H9 (cell line): ENCODE data around the gene CADPS. TPM values are rescaled to one million over a fixed set of nuclear protein-coding genes. Genes with fewer than 3 reads are reported as not detected.

Source experiments
- DNase-seq: peaks from one replicate; pipeline ENCODE4 v3.0.0-alpha.2; 2017
- H2AFZ ChIP-seq: one replicate; pipeline ENCODE4 v1.6.1; 2013; ENCODE audit warnings: mild to moderate bottlenecking, low read length, control low read depth, moderate library complexity
- H2AK5ac ChIP-seq: 2 replicates; pipeline ENCODE4 v1.6.1; 2013; ENCODE audit warnings: low read length, control low read depth, mixed read lengths; ENCODE audit not compliant: insufficient read length
- H2BK120ac ChIP-seq: one replicate; pipeline ENCODE4 v1.6.1; 2013; ENCODE audit warnings: low read depth, mild to moderate bottlenecking, low read length, control low read depth, inconsistent platforms; ENCODE audit not compliant: poor library complexity, severe bottlenecking
- H2BK12ac ChIP-seq: 2 replicates; pipeline ENCODE4 v1.6.1; 2013; ENCODE audit warnings: low read length, control low read depth, mixed read lengths, low read depth; ENCODE audit not compliant: insufficient read length
- H2BK15ac ChIP-seq: 2 replicates; pipeline ENCODE4 v1.6.1; 2013; ENCODE audit warnings: low read depth, low read length, control low read depth
- H2BK20ac ChIP-seq: one replicate; pipeline ENCODE4 v1.6.1; 2013; ENCODE audit warnings: low read depth, mild to moderate bottlenecking, low read length, control low read depth, inconsistent platforms; ENCODE audit not compliant: poor library complexity, severe bottlenecking
- H2BK5ac ChIP-seq: 2 replicates; pipeline ENCODE4 v1.6.1; 2013; ENCODE audit warnings: low read length, control low read depth, mixed read lengths; ENCODE audit not compliant: insufficient read length
- H3K14ac ChIP-seq: 2 replicates; pipeline ENCODE4 v1.6.1; 2013; ENCODE audit warnings: low read length, control low read depth; ENCODE audit not compliant: insufficient read depth
- H3K18ac ChIP-seq: 2 replicates; pipeline ENCODE4 v1.6.1; 2013; ENCODE audit warnings: low read depth, mild to moderate bottlenecking, mixed read lengths, low read length, control low read depth; ENCODE audit not compliant: insufficient read length
- H3K23ac ChIP-seq: 2 replicates; pipeline ENCODE4 v1.6.1; 2013; ENCODE audit warnings: low read length, control low read depth, mixed read lengths, low read depth; ENCODE audit not compliant: insufficient read length
- H3K23me2 ChIP-seq: 2 replicates; pipeline ENCODE4 v1.6.1; 2013; ENCODE audit warnings: low read depth, mild to moderate bottlenecking, mixed read lengths, low read length, control low read depth; ENCODE audit not compliant: insufficient read length, poor library complexity, severe bottlenecking
- H3K27ac ChIP-seq: 2 replicates; pipeline ENCODE4 v1.5.1; 2013; ENCODE audit warnings: low read length, control low read depth, mixed read lengths, low read depth; ENCODE audit not compliant: insufficient read length
- H3K27me3 ChIP-seq: 2 replicates; pipeline ENCODE4 v1.6.1; 2013; ENCODE audit warnings: low read length, control low read depth, inconsistent platforms; ENCODE audit not compliant: insufficient read depth
- H3K4ac ChIP-seq: 2 replicates; pipeline ENCODE4 v1.6.1; 2013; ENCODE audit warnings: low read depth, mild to moderate bottlenecking, control low read depth, inconsistent platforms, low read length, moderate library complexity
- H3K4me1 ChIP-seq: 2 replicates; pipeline ENCODE4 v1.6.1; 2013; ENCODE audit warnings: low read length, control low read depth, inconsistent platforms; ENCODE audit not compliant: insufficient read depth
- H3K4me2 ChIP-seq: 2 replicates; pipeline ENCODE4 v1.6.1; 2013; ENCODE audit warnings: low read length, control low read depth, mixed read lengths; ENCODE audit not compliant: insufficient read length, insufficient read depth
- H3K56ac ChIP-seq: 2 replicates; pipeline ENCODE4 v1.6.1; 2013; ENCODE audit warnings: low read depth, mild to moderate bottlenecking, mixed read lengths, low read length, control low read depth; ENCODE audit not compliant: insufficient read length
- H3K79me1 ChIP-seq: 2 replicates; pipeline ENCODE4 v1.6.1; 2013; ENCODE audit warnings: low read depth, mild to moderate bottlenecking, moderate library complexity, low read length, control low read depth, inconsistent platforms; ENCODE audit not compliant: insufficient read depth, poor library complexity, severe bottlenecking
- H3K79me2 ChIP-seq: 2 replicates; pipeline ENCODE4 v1.6.1; 2013; ENCODE audit warnings: low read length, control low read depth, inconsistent platforms; ENCODE audit not compliant: insufficient read depth
- H3K9ac ChIP-seq: 2 replicates; pipeline ENCODE4 v1.6.1; 2013; ENCODE audit warnings: low read length, control low read depth, mixed read lengths; ENCODE audit not compliant: insufficient read length; ENCODE audit errors: extremely low read depth
- H3K9me3 ChIP-seq: one replicate; pipeline ENCODE4 v1.6.1; 2013; ENCODE audit warnings: low read depth, low read length, inconsistent platforms; ENCODE audit not compliant: control insufficient read depth
- H3T11ph ChIP-seq: one replicate; pipeline ENCODE4 v1.6.1; 2013; ENCODE audit warnings: mild to moderate bottlenecking, low read length, control low read depth, inconsistent platforms
- H4K20me1 ChIP-seq: one replicate; pipeline ENCODE4 v1.6.1; 2013; ENCODE audit not compliant: control insufficient read depth, insufficient read length, insufficient read depth
- H4K5ac ChIP-seq: 2 replicates; pipeline ENCODE4 v1.6.1; 2013; ENCODE audit warnings: low read depth, mild to moderate bottlenecking, mixed read lengths, low read length, control low read depth; ENCODE audit not compliant: insufficient read length
- H4K8ac ChIP-seq: replicated peaks from 2 replicates; pipeline ENCODE4 v1.6.1; 2013; ENCODE audit warnings: low read length, control low read depth, mixed read lengths, low read depth; ENCODE audit not compliant: insufficient read length
- H4K91ac ChIP-seq: 2 replicates; pipeline ENCODE4 v1.6.1; 2013; ENCODE audit warnings: low read depth, mild to moderate bottlenecking, moderate library complexity, mixed read lengths, low read length, control low read depth; ENCODE audit not compliant: insufficient read length
- H3K27ac Mint-ChIP-seq, 3 experiments: 2 replicates in 2 of 3; 3 replicates in 1 of 3; pipeline ENCODE4 v1.8.0; 2020 to 2021; ENCODE audit warnings: mixed read lengths in 3 of 3, mild to moderate bottlenecking in 1 of 3, moderate library complexity in 1 of 3
- H3K27me3 Mint-ChIP-seq: 2 replicates; pipeline ENCODE4 v1.8.0; 2021; ENCODE audit warnings: low read depth, mild to moderate bottlenecking, moderate library complexity, mixed read lengths
- H3K36me3 Mint-ChIP-seq, 3 experiments: 2 replicates in 2 of 3; 3 replicates in 1 of 3; pipeline ENCODE4 v1.8.0; 2020 to 2021; ENCODE audit warnings: low read depth in 3 of 3, mixed read lengths in 3 of 3; ENCODE audit not compliant: insufficient read depth in 1 of 3
- H3K4me1 Mint-ChIP-seq, 2 experiments: 2 replicates each; pipeline ENCODE4 v1.8.0; 2020; ENCODE audit warnings: mixed read lengths in 2 of 2
- H3K4me3 Mint-ChIP-seq, 2 experiments: 2 replicates in 1 of 2; 3 replicates in 1 of 2; pipeline ENCODE4 v1.8.0; 2020 to 2021; ENCODE audit warnings: mild to moderate bottlenecking in 2 of 2, mixed read lengths in 2 of 2, moderate library complexity in 1 of 2
- H3K9me3 Mint-ChIP-seq, 2 experiments: 2 replicates in 1 of 2; 3 replicates in 1 of 2; pipeline ENCODE4 v1.8.0; 2020; ENCODE audit warnings: mild to moderate bottlenecking in 2 of 2, mixed read lengths in 2 of 2, moderate library complexity in 1 of 2
- CTCF ChIP-seq: fragments of 200-600 bp; sonication (generic); conservative IDR thresholded peaks from 3 replicates; pipeline ENCODE4 v1.8.0; 2021; ENCODE audit warnings: antibody characterized with exemption, mild to moderate bottlenecking
- WGBS: extraction: QIAGEN DNeasy Blood & Tissue Kit; methylation state at CpG from one replicate; pipeline ENCODE4 v1.1.7; 2013; ENCODE audit warnings: missing lambda C conversion rate, low lambda C conversion rate, mixed read lengths; ENCODE audit not compliant: insufficient read length; ENCODE audit errors: extremely low coverage; 5-methylcytosine and 5-hydroxymethylcytosine counted together
- total RNA-seq: library from RNA; stranded (reverse); gene quantifications from 2 replicates; pipeline ENCODE4 v1.2.1, GENCODE V29; 2021

CADPS gene
- total RNA-seq, 1 experiment from 2014 or later, result 6.6 TPM

GRCh38 chr3:62686503-62687294 is 188.5 kb downstream of the CADPS start:
- Mint-ChIP-seq H3K9me3 (no peaks in the 10 kb centered on the region), H3K36me3 (no peaks in the 10 kb centered on the region), H3K4me3 (no peak overlapping the region), H3K27ac (peak overlapping the region in 1 of 3 experiments; percentile 68; a peak in 1 of 7 replicates), H3K27me3 (peaks cover 2% of the 10 kb centered on the region; the same call in 1 of the 2 replicates), H3K4me1 (peaks cover 8 to 11% of the 10 kb centered on the region in 2 experiments)
- Histone ChIP-seq H2AK5ac (no peak overlapping the region), H3K14ac (no peak overlapping the region), H2BK12ac (no peak overlapping the region), H3K27me3 (no peaks in the 10 kb centered on the region), H4K91ac (no peak overlapping the region), H3K79me1 (no peaks in the 10 kb centered on the region), H2BK120ac (no peak overlapping the region), H3K23ac (no peak overlapping the region), H3K23me2 (no peaks in the 10 kb centered on the region), H2BK15ac (no peak overlapping the region), H2BK5ac (no peak overlapping the region), H3K9me3 (no peaks in the 10 kb centered on the region), H3K18ac (no peak overlapping the region), H2AFZ (no peak overlapping the region), H3K79me2 (no peaks in the 10 kb centered on the region), H3K27ac (no peak overlapping the region), H3K56ac (no peak overlapping the region), H2BK20ac (no peak overlapping the region), H3K4ac (no peak overlapping the region), H4K5ac (no peak overlapping the region), H3K9ac (no peak overlapping the region), H3T11ph (no peak overlapping the region), H4K20me1 (no peaks in the 10 kb centered on the region), H3K4me2 (no peak overlapping the region), H3K4me1 (no peaks in the 10 kb centered on the region), H4K8ac (no peak overlapping the region)
- no peak for TF ChIP-seq CTCF
- DNase-seq, result no peak
- no CpG with 5 or more reads among the region's 4 CpGs for WGBS
